A673 (cell line): ENCODE measurements around the gene ANGPTL2. TPM values are rescaled to one million over a fixed set of nuclear protein-coding genes. Genes with fewer than 3 reads are reported as not detected.

Source experiments
- BruUV-seq: library from RNA; stranded (reverse); fragments of 400-500 nt; replicated peaks from 2 replicates; lab custom pipeline; 2021; lab: Mats Ljungman, UMichigan
- CTCF ChIA-PET: fragments of 300-600 bp; sonication (Branson Sonifier 250); formaldehyde crosslinking; loops from one replicate; lab custom pipeline; 2022; ENCODE audit warnings: antibody characterized with exemption; lab: Charles Lee
- POLR2A ChIA-PET: fragments of 300-600 bp; sonication (Branson Sonifier 250); formaldehyde crosslinking; loops from one replicate; lab custom pipeline; 2022; ENCODE audit warnings: antibody characterized with exemption; ENCODE audit not compliant: low non-redundant PET; lab: Charles Lee
- DNase-seq: peaks from one replicate; pipeline ENCODE4 v3.0.0-alpha.2; 2015; ENCODE audit warnings: low spot score
- H3K27ac ChIP-seq: fragments of 200-600 bp; sonication (generic); 2 replicates; pipeline ENCODE4 v1.5.1; 2016; ENCODE audit warnings: mixed run types, low read depth, mild to moderate bottlenecking, mixed read lengths, antibody characterized with exemption, low read length; ENCODE audit not compliant: poor library complexity, severe bottlenecking
- H3K27me3 ChIP-seq: fragments of 200-600 bp; sonication (generic); replicated peaks from 2 replicates; pipeline ENCODE4 v1.6.1; 2017; ENCODE audit warnings: mixed run types, low read depth, mild to moderate bottlenecking, mixed read lengths, antibody characterized with exemption, low read length; ENCODE audit not compliant: insufficient read depth, poor library complexity
- H3K36me3 ChIP-seq: fragments of 200-600 bp; sonication (generic); 2 replicates; pipeline ENCODE4 v1.6.1; 2016; ENCODE audit warnings: mixed run types, mild to moderate bottlenecking, mixed read lengths, antibody characterized with exemption, low read length; ENCODE audit not compliant: insufficient read depth, poor library complexity, severe bottlenecking
- H3K4me1 ChIP-seq: fragments of 200-600 bp; sonication (generic); 2 replicates; pipeline ENCODE4 v1.6.1; 2017; ENCODE audit warnings: mixed run types, mild to moderate bottlenecking, mixed read lengths, antibody characterized with exemption, low read length; ENCODE audit not compliant: insufficient read depth, poor library complexity, severe bottlenecking
- H3K4me3 ChIP-seq: fragments of 200-600 bp; sonication (generic); 2 replicates; pipeline ENCODE4 v1.5.1; 2016; ENCODE audit warnings: low read depth, mixed run types, mild to moderate bottlenecking, mixed read lengths, low read length; ENCODE audit not compliant: poor library complexity, severe bottlenecking
- H3K9me3 ChIP-seq: fragments of 200-600 bp; sonication (generic); 2 replicates; pipeline ENCODE4 v1.6.1; 2016; ENCODE audit warnings: mixed run types, low read depth, mild to moderate bottlenecking, mixed read lengths, antibody characterized with exemption, low read length; ENCODE audit not compliant: poor library complexity, severe bottlenecking
- EZH2 ChIP-seq: fragments of 200-600 bp; sonication (generic); IDR thresholded peaks from 2 replicates; pipeline ENCODE4 v1.6.1; 2017; ENCODE audit warnings: borderline replicate concordance, low read depth, mild to moderate bottlenecking, mixed read lengths, antibody characterized with exemption, low read length; ENCODE audit not compliant: poor library complexity, severe bottlenecking
- intact Hi-C: fragments of 100-400 bp; cut with micrococcal nuclease; formaldehyde crosslinking; loops from one replicate; pipeline ENCODE4 v1.10.0; 2022; ENCODE audit not compliant: unreplicated experiment
- total RNA-seq: library from RNA; stranded (reverse); gene quantifications from 2 replicates; pipeline ENCODE4 v1.2.3, GENCODE V29; 2021
- TF ChIP-seq, protein P1 (sequence below): fragments of 300-800, 200-600 bp; sonication (generic); conservative IDR thresholded peaks from 2 replicates; pipeline ENCODE4 v1.5.1; 2017; ENCODE audit warnings: low read depth, mild to moderate bottlenecking, antibody characterized with exemption, low read length, moderate library complexity, mixed read lengths

The ANGPTL2 gene
- total RNA-seq, 1 experiment from 2014 or later, result 2.5 TPM

DNA sequence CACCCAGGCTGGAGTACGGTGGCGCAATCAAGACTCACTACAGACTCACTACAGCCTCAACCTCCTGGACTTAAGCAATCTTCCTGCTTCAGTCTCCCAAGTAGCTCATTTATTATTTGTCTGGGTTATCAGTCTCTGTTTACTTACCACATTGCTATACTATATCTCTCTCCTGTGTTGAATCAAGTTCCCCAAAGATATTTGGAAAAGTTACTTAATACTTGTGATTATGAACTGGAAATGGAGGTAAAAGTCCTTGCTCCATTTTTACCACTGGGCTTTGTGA, 55.6 kb downstream of the ANGPTL2 start:
- BruUV-seq, result no TSS peak
- TF ChIP-seq, protein P1, sequence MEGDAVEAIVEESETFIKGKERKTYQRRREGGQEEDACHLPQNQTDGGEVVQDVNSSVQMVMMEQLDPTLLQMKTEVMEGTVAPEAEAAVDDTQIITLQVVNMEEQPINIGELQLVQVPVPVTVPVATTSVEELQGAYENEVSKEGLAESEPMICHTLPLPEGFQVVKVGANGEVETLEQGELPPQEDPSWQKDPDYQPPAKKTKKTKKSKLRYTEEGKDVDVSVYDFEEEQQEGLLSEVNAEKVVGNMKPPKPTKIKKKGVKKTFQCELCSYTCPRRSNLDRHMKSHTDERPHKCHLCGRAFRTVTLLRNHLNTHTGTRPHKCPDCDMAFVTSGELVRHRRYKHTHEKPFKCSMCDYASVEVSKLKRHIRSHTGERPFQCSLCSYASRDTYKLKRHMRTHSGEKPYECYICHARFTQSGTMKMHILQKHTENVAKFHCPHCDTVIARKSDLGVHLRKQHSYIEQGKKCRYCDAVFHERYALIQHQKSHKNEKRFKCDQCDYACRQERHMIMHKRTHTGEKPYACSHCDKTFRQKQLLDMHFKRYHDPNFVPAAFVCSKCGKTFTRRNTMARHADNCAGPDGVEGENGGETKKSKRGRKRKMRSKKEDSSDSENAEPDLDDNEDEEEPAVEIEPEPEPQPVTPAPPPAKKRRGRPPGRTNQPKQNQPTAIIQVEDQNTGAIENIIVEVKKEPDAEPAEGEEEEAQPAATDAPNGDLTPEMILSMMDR, result no peak
- no peak for TF ChIP-seq EZH2
- Histone ChIP-seq H3K4me3 (no peak overlapping the region), H3K36me3 (no peaks in the 10 kb centered on the region), H3K4me1 (no peaks in the 10 kb centered on the region), H3K9me3 (no peaks in the 10 kb centered on the region), H3K27me3 (no peaks in the 10 kb centered on the region), H3K27ac (no peak overlapping the region)
- ChIA-PET POLR2A (no interaction called here), CTCF (no interaction called here)
- intact Hi-C loops, result no loop called here
- DNase-seq, result no peak

DNA sequence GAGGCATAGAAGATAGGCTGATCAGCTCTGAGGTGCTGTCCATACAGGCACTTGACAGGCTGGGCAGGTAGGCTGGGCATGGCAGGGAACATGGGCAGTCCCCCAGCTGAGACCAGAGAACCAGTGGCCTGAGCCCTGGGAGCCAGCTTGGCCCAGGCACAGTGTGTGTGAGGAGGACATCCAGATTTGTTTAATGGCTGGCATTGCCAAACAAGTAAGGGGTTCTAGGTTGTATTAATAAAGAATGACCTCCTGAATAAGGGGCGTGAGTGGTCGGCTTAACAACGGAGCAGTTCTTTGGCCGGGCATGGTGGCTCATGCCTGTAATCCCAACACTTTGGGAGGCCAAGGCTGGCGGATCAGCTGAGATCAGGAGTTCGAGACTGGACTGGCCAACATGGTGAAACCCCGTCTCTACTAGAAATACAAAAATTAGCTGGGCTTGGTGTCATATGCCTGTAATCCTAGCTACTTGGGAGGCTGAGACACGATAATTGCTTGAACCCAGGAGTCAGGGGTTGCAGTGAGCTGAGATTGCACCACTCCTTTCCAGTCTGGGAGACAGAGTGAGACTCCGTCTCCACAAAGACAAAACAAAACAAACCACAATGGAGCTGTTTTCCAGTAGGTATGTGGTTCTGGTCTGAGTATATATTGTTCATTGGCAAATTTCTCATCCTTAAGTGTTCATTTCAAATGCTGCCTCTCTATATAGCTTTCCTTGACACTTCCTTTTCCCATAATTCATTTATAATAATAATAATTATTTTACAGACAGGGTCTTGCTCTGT, 56.2 kb downstream of the ANGPTL2 start:
- ChIA-PET CTCF (no interaction called here), POLR2A (no interaction called here)
- Histone ChIP-seq H3K36me3 (no peaks in the 10 kb centered on the region), H3K27me3 (no peaks in the 10 kb centered on the region), H3K27ac (no peak overlapping the region), H3K9me3 (no peaks in the 10 kb centered on the region), H3K4me1 (no peaks in the 10 kb centered on the region), H3K4me3 (no peak overlapping the region)
- no peak for TF ChIP-seq EZH2
- intact Hi-C loops, result no loop called here
- no TSS peak for BruUV-seq
- DNase-seq, result no peak

DNA sequence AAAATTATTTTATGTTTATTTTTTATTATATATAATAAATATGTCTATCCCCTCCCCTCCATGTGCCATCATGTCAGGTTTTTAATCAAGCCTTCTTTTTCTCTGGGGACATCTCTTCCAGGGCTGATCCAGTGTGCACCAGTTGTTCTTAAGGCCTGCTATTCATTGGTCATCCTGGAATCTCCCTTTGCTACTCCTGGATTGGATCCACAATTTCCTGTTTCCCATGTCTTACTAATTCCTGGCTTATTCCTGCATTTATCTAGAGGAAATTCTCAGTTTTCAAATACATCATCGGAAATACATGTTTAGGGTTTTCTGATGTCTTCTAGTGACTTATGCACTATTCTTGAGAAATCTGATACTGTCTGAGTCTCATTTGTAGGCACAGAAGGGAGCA, 56.8 kb downstream of the ANGPTL2 start:
- no peak for TF ChIP-seq EZH2
- TF ChIP-seq, protein P1, result no peak
- H3K27ac ChIP-seq, result no peak overlapping the region
- H3K9me3 ChIP-seq, result no peaks in the 10 kb centered on the region
- intact Hi-C loops, result no loop called here
- H3K36me3 ChIP-seq, result no peaks in the 10 kb centered on the region
- H3K27me3 ChIP-seq, result no peaks in the 10 kb centered on the region
- DNase-seq, result no peak
- POLR2A ChIA-PET, result no interaction called here
- H3K4me3 ChIP-seq, result no peak overlapping the region
- CTCF ChIA-PET, result no interaction called here
- H3K4me1 ChIP-seq, result no peaks in the 10 kb centered on the region
- BruUV-seq, result no TSS peak

DNA sequence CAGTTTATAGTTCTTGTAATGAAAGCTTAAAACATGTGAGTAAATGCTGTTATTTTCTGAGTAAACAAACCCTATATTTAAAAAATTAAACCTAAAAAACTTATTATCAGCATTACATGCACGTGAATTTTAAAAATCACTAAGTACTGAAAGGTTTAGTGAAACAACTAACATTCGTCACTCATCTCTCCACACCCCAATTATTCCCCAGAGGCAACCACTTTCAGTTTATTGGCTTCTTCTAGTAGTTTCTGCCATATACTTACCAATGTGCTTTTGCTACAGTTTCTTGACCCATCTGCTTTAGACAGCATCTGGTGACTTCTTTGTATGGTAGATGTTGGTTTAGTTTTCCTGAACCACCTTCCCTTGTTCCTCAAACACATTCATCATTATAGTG, 58.1 kb downstream of the ANGPTL2 start:
- Histone ChIP-seq H3K4me3 (no peak overlapping the region), H3K27me3 (no peaks in the 10 kb centered on the region), H3K36me3 (no peaks in the 10 kb centered on the region), H3K27ac (no peak overlapping the region), H3K4me1 (no peaks in the 10 kb centered on the region), H3K9me3 (no peaks in the 10 kb centered on the region)
- TF ChIP-seq, protein P1, result no peak
- no peak for TF ChIP-seq EZH2
- ChIA-PET POLR2A (no interaction called here), CTCF (no interaction called here)
- no peak for DNase-seq
- no TSS peak for BruUV-seq
- intact Hi-C loops, result no loop called here
